Mononuclear cell (primary cell): ENCODE measurements around the gene CACNA1I. TPM values are rescaled to one million over a fixed set of nuclear protein-coding genes. Genes with fewer than 3 reads are reported as not detected.

Experiments used
- H3K27me3 ChIP-seq: 2 replicates; pipeline ENCODE4 v1.6.0; 2011; ENCODE audit warnings: low read length, control low read depth; ENCODE audit not compliant: insufficient read depth
- H3K4me1 ChIP-seq: 2 replicates; pipeline ENCODE4 v1.5.1; 2011; ENCODE audit warnings: mild to moderate bottlenecking, low read length, control low read depth; ENCODE audit not compliant: insufficient read depth
- H3K4me3 ChIP-seq: 2 replicates; pipeline ENCODE4 v1.5.1; 2011; ENCODE audit warnings: mild to moderate bottlenecking, low read length, moderate library complexity
- H3K9me3 ChIP-seq: 2 replicates; pipeline ENCODE4 v1.5.1; 2011; ENCODE audit warnings: low read depth, mild to moderate bottlenecking, control low read depth, low read length
- total RNA-seq: library from RNA; depleted of rRNA; stranded (reverse); fragments of >200 nt; gene quantifications from one replicate; pipeline ENCODE4 v1.2.3, GENCODE V29; 2012

CACNA1I gene
- total RNA-seq, 1 donor, result 8.0 TPM

- no peaks in the 10 kb centered on the region for H3K4me1 ChIP-seq
- no peaks in the 10 kb centered on the region for H3K27me3 ChIP-seq
- H3K4me3 ChIP-seq, result no peak overlapping the region
- no peaks in the 10 kb centered on the region for H3K9me3 ChIP-seq
Measured at GRCh38 chr22:39651053-39651996, 80.8 kb downstream of the CACNA1I start.

- peaks cover 12% of the 10 kb centered on the region for H3K4me1 ChIP-seq
Measured at GRCh38 chr22:39652990-39653786, 82.6 kb downstream of the CACNA1I start.

GRCh38 chr22:39653787-39654077 is 83.2 kb downstream of the CACNA1I start:
- no peak overlapping the region for H3K4me3 ChIP-seq
- no peaks in the 10 kb centered on the region for H3K9me3 ChIP-seq
- H3K27me3 ChIP-seq, result no peaks in the 10 kb centered on the region
- H3K4me1 ChIP-seq, result peaks cover 15% of the 10 kb centered on the region

More at GRCh38 chr22:39652990-39653786, 82.6 kb downstream of the CACNA1I start:
- no peaks in the 10 kb centered on the region for H3K27me3 ChIP-seq
- H3K4me3 ChIP-seq, result no peak overlapping the region
- no peaks in the 10 kb centered on the region for H3K9me3 ChIP-seq

GRCh38 chr22:39654131-39654926 is 83.8 kb downstream of the CACNA1I start:
- peaks cover 21% of the 10 kb centered on the region for H3K4me1 ChIP-seq
- no peaks in the 10 kb centered on the region for H3K9me3 ChIP-seq
- no peaks in the 10 kb centered on the region for H3K27me3 ChIP-seq
- no peak overlapping the region for H3K4me3 ChIP-seq

GRCh38 chr22:39655004-39655579 is 84.5 kb downstream of the CACNA1I start:
- H3K9me3 ChIP-seq, result no peaks in the 10 kb centered on the region

GRCh38 chr22:39655831-39656230 is 85.3 kb downstream of the CACNA1I start:
- Histone ChIP-seq H3K27me3 (no peaks in the 10 kb centered on the region), H3K4me3 (no peak overlapping the region), H3K9me3 (no peaks in the 10 kb centered on the region), H3K4me1 (peaks cover 21% of the 10 kb centered on the region)

More at GRCh38 chr22:39655004-39655579, 84.5 kb downstream of the CACNA1I start:
- peaks cover 21% of the 10 kb centered on the region for H3K4me1 ChIP-seq
- H3K4me3 ChIP-seq, result no peak overlapping the region
- H3K27me3 ChIP-seq, result no peaks in the 10 kb centered on the region

- no peaks in the 10 kb centered on the region for H3K9me3 ChIP-seq
- peaks cover 25% of the 10 kb centered on the region for H3K4me1 ChIP-seq
- no peak overlapping the region for H3K4me3 ChIP-seq
- peaks cover 8% of the 10 kb centered on the region for H3K27me3 ChIP-seq
Measured at GRCh38 chr22:39656495-39657490, 86.2 kb downstream of the CACNA1I start.

- Histone ChIP-seq H3K27me3 (peaks cover 18% of the 10 kb centered on the region), H3K4me3 (no peak overlapping the region), H3K9me3 (no peaks in the 10 kb centered on the region), H3K4me1 (peaks cover 39% of the 10 kb centered on the region)
Measured at GRCh38 chr22:39658367-39658766, 87.8 kb downstream of the CACNA1I start.

- Histone ChIP-seq H3K27me3 (peaks cover 18% of the 10 kb centered on the region), H3K9me3 (no peaks in the 10 kb centered on the region), H3K4me3 (no peak overlapping the region), H3K4me1 (peaks cover 45% of the 10 kb centered on the region)
Measured at GRCh38 chr22:39658806-39659463, 88.4 kb downstream of the CACNA1I start.

GRCh38 chr22:39661501-39661841 is 90.9 kb downstream of the CACNA1I start:
- no peaks in the 10 kb centered on the region for H3K9me3 ChIP-seq
- H3K4me1 ChIP-seq, result peaks cover 45% of the 10 kb centered on the region
- H3K4me3 ChIP-seq, result no peak overlapping the region
- peaks cover 18% of the 10 kb centered on the region for H3K27me3 ChIP-seq

GRCh38 chr22:39661842-39662685 is 91.5 kb downstream of the CACNA1I start:
- Histone ChIP-seq H3K27me3 (peaks cover 18% of the 10 kb centered on the region), H3K4me1 (peaks cover 44% of the 10 kb centered on the region), H3K9me3 (no peaks in the 10 kb centered on the region), H3K4me3 (peak overlapping the region; percentile 26)

- Histone ChIP-seq H3K9me3 (no peaks in the 10 kb centered on the region), H3K4me3 (no peak overlapping the region), H3K27me3 (peaks cover 18% of the 10 kb centered on the region), H3K4me1 (peaks cover 38% of the 10 kb centered on the region)
Measured at GRCh38 chr22:39662686-39663052, 92.1 kb downstream of the CACNA1I start.

- H3K4me1 ChIP-seq, result peaks cover 29% of the 10 kb centered on the region
- peaks cover 18% of the 10 kb centered on the region for H3K27me3 ChIP-seq
- no peak overlapping the region for H3K4me3 ChIP-seq
- no peaks in the 10 kb centered on the region for H3K9me3 ChIP-seq
Measured at GRCh38 chr22:39663751-39664150, 93.2 kb downstream of the CACNA1I start.
